Right lobe of liver (tissue), 4 donors: ENCODE measurements around the gene CSF1R.

ENCODE experiments used
- POLR2A ChIP-seq: fragments of 450-650 bp; IDR thresholded peaks from one replicate; pipeline ENCODE4 v1.6.1; 2017; ENCODE audit warnings: antibody characterized with exemption, mild to moderate bottlenecking
- TF ChIP-seq, protein P1 (sequence below), 4 donors: fragments of 200-600 bp in 3 of 4; fragments of 450-650 bp in 1 of 4; IDR thresholded peaks; one replicate each; pipeline versions ENCODE4 v1.5.1 to v1.8.0; 2016 to 2022; ENCODE audit warnings: antibody characterized with exemption in 4 of 4, mild to moderate bottlenecking in 2 of 4
- donor health status: DM: no; HTN: no; CAD: no.
- donor health status: DM: no; HTN: no; CAD: no.
- donor health status: DM: no; HTN: yes; CAD: no.

DNA sequence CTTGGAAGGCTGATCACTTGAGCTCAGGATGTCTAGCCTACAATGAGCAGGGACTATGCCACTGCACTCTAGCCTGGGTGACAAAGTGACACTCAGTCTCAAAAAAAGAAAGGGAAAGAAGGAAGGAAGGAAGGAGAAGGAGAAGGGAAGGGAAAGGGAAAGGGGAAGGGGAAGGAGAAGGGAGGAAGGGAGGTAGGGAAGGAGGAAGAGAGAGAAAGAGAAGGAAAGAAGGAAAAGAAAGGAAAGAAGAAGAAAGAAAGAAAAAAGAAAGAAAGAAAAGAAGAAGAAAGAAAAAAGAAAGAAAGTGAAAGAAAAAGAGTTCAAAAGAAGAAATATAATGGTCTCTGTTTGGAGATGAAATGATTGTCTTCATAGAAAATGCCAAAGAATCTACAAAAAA, 10.8 kb upstream of the CSF1R start:
- TF ChIP-seq POLR2A: no peak
- TF ChIP-seq, protein P1, sequence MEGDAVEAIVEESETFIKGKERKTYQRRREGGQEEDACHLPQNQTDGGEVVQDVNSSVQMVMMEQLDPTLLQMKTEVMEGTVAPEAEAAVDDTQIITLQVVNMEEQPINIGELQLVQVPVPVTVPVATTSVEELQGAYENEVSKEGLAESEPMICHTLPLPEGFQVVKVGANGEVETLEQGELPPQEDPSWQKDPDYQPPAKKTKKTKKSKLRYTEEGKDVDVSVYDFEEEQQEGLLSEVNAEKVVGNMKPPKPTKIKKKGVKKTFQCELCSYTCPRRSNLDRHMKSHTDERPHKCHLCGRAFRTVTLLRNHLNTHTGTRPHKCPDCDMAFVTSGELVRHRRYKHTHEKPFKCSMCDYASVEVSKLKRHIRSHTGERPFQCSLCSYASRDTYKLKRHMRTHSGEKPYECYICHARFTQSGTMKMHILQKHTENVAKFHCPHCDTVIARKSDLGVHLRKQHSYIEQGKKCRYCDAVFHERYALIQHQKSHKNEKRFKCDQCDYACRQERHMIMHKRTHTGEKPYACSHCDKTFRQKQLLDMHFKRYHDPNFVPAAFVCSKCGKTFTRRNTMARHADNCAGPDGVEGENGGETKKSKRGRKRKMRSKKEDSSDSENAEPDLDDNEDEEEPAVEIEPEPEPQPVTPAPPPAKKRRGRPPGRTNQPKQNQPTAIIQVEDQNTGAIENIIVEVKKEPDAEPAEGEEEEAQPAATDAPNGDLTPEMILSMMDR (IDR thresholded peaks at IDR 0.05): no peak
